CD14-positive monocyte (primary cell): Measurements from ENCODE around the gene WEE1. TPM values are rescaled to one million over a fixed set of nuclear protein-coding genes. Genes with fewer than 3 reads are reported as not detected.

Source experiments
- DNase-seq, 3 donors: peaks; one replicate each; pipeline ENCODE4 v3.0.0-alpha.2; 2011 to 2022
- H2AFZ ChIP-seq: 2 replicates; pipeline ENCODE4 v1.6.0; 2012; ENCODE audit warnings: mild to moderate bottlenecking, low read depth, low read length, inconsistent platforms; ENCODE audit not compliant: insufficient read depth, poor library complexity, severe bottlenecking
- H3K27ac ChIP-seq, 2 donors: 1 replicate in 1 of 2; 2 replicates in 1 of 2; pipeline ENCODE4 v1.5.1; 2012 to 2013; ENCODE audit warnings: low read length in 2 of 2, control low read depth in 1 of 2, inconsistent platforms in 1 of 2, low read depth in 1 of 2, mild to moderate bottlenecking in 1 of 2
- H3K27me3 ChIP-seq, 2 donors: one replicate each; pipeline versions ENCODE4 v1.6.0 to v1.6.1; 2011 to 2013; ENCODE audit warnings: low read length in 2 of 2; ENCODE audit not compliant: control insufficient read depth in 2 of 2, insufficient read depth in 2 of 2
- H3K36me3 ChIP-seq, 2 donors: replicated peaks in 1 of 2; 1 replicate in 1 of 2; 2 replicates in 1 of 2; pipeline versions ENCODE4 v1.5.1 to v1.6.1; 2012 to 2013; ENCODE audit warnings: low read length in 2 of 2, control low read depth in 1 of 2, inconsistent platforms in 1 of 2, mild to moderate bottlenecking in 1 of 2; ENCODE audit not compliant: insufficient read depth in 2 of 2, control insufficient read depth in 1 of 2
- H3K4me1 ChIP-seq, 2 donors: 1 replicate in 1 of 2; 2 replicates in 1 of 2; pipeline versions ENCODE4 v1.5.1 to v1.6.1; 2012 to 2013; ENCODE audit warnings: low read length in 2 of 2, control low read depth in 1 of 2, inconsistent platforms in 1 of 2, mild to moderate bottlenecking in 1 of 2, moderate library complexity in 1 of 2; ENCODE audit not compliant: insufficient read depth in 2 of 2, control insufficient read depth in 1 of 2
- H3K4me2 ChIP-seq: replicated peaks from 2 replicates; pipeline ENCODE3; 2012; ENCODE audit warnings: low read length, moderate library complexity, mild to moderate bottlenecking; ENCODE audit not compliant: poor library complexity, severe bottlenecking; ENCODE audit errors: extremely low read depth
- H3K4me3 ChIP-seq, 3 experiments: fragments of 200-600 bp in 1 of 3; sonication (generic) in 1 of 3; replicated peaks in 1 of 3; 1 replicate in 2 of 3; 2 replicates in 1 of 3; pipeline ENCODE4 v1.5.1; 2011 to 2013; ENCODE audit warnings: low read length in 3 of 3, mild to moderate bottlenecking in 3 of 3, control low read depth in 2 of 3, low read depth in 2 of 3, inconsistent platforms in 1 of 3, moderate library complexity in 1 of 3
- H3K79me2 ChIP-seq: 2 replicates; pipeline ENCODE4 v1.6.0; 2012; ENCODE audit warnings: mild to moderate bottlenecking, control low read depth, inconsistent platforms, low read length, moderate library complexity; ENCODE audit not compliant: insufficient read depth
- H3K9ac ChIP-seq: 2 replicates; pipeline ENCODE4 v1.6.0; 2017; ENCODE audit warnings: low read length, mild to moderate bottlenecking; ENCODE audit not compliant: insufficient read depth, poor library complexity, severe bottlenecking
- H3K9me3 ChIP-seq, 2 donors: replicated peaks in 1 of 2; 1 replicate in 1 of 2; 2 replicates in 1 of 2; pipeline versions ENCODE4 v1.5.1 to v1.6.1; 2012 to 2013; ENCODE audit warnings: low read length in 2 of 2, control low read depth in 1 of 2; ENCODE audit not compliant: control insufficient read depth in 1 of 2, insufficient read depth in 1 of 2
- H4K20me1 ChIP-seq: 2 replicates; pipeline ENCODE4 v1.6.0; 2012; ENCODE audit warnings: mild to moderate bottlenecking, low read length, control low read depth, moderate library complexity; ENCODE audit not compliant: insufficient read depth
- H3K27ac Mint-ChIP-seq, 7 donors: one replicate each; pipeline ENCODE4 v1.8.0; 2020; ENCODE audit warnings: mild to moderate bottlenecking in 7 of 7, mixed read lengths in 7 of 7, moderate library complexity in 6 of 7, inconsistent platforms in 2 of 7
- H3K27me3 Mint-ChIP-seq, 3 donors: one replicate each; pipeline ENCODE4 v1.8.0; 2021 to 2022; ENCODE audit warnings: low read depth in 3 of 3, mild to moderate bottlenecking in 3 of 3, mixed read lengths in 3 of 3, moderate library complexity in 3 of 3, inconsistent platforms in 1 of 3
- H3K36me3 Mint-ChIP-seq, 2 donors: one replicate each; pipeline ENCODE4 v1.8.0; 2020; ENCODE audit warnings: mixed read lengths in 2 of 2, inconsistent platforms in 1 of 2, mild to moderate bottlenecking in 1 of 2
- H3K4me1 Mint-ChIP-seq: one replicate; pipeline ENCODE4 v1.8.0; 2020; ENCODE audit warnings: mild to moderate bottlenecking, mixed read lengths
- H3K4me3 Mint-ChIP-seq, 2 donors: one replicate each; pipeline ENCODE4 v1.8.0; 2020; ENCODE audit warnings: mild to moderate bottlenecking in 2 of 2, mixed read lengths in 2 of 2, moderate library complexity in 1 of 2
- H3K9me3 Mint-ChIP-seq, 7 donors: one replicate each; pipeline ENCODE4 v1.8.0; 2020 to 2022; ENCODE audit warnings: mixed read lengths in 7 of 7, mild to moderate bottlenecking in 6 of 7, moderate library complexity in 6 of 7, inconsistent platforms in 2 of 7
- CTCF ChIP-seq: fragments of 200-600 bp; IDR thresholded peaks from one replicate; pipeline ENCODE4 v1.8.0; 2022; ENCODE audit warnings: antibody characterized with exemption, mild to moderate bottlenecking
- WGBS: methylation state at CpG from one replicate; pipeline ENCODE4 v1.1.5; 2013; ENCODE audit warnings: missing lambda C conversion rate; ENCODE audit not compliant: insufficient coverage; 5-methylcytosine and 5-hydroxymethylcytosine counted together
- intact Hi-C, 2 donors: fragments of 100-400 bp; cut with micrococcal nuclease; formaldehyde crosslinking; loops; one replicate each; pipeline versions ENCODE4 v1.15.0 to v1.15.1; 2023
- polyA plus RNA-seq, 3 donors: library from polyadenylated mRNA; depleted of rRNA in 1 of 3; unstranded in 2 of 3; stranded (reverse) in 1 of 3; fragments of 300-500 nt in 2 of 3; fragments of >200 nt in 1 of 3; fragmentation: Illumina TruSeq in 2 of 3; gene quantifications; 1 replicate in 2 of 3; 2 replicates in 1 of 3; pipeline ENCODE4 v1.2.3, GENCODE V29; 2012 to 2021

Gene WEE1
- polyA plus RNA-seq, 3 donors = 0.05 to 0.41 (median 0.22) TPM

GRCh38 chr11:9571071-9571762 is 2.3 kb upstream of the WEE1 start:
- DNase-seq = no peak
- Histone ChIP-seq H3K79me2 (peaks cover 26% of the 10 kb centered on the region), H3K9ac (no peak overlapping the region), H3K9me3 (no peaks in the 10 kb centered on the region), H3K4me1 (peaks cover 10 to 25% of the 10 kb centered on the region in 2 donors), H3K27me3 (no peaks in the 10 kb centered on the region), H3K27ac (no peak overlapping the region), H3K36me3 (no peaks in the 10 kb centered on the region), H3K4me2 (no peak overlapping the region), H2AFZ (no peak overlapping the region), H3K4me3 (no peak overlapping the region), H4K20me1 (no peaks in the 10 kb centered on the region)
- WGBS = 0% methylated on average over 1 of the region's 8 CpGs
- intact Hi-C loops = loop anchor here in 1 of 2 donors (5.0 to 10.0 kb wide), 3 partner anchors 34 to 184 kb away; partner anchors contain the start of gene SWAP70
- no peaks in the 10 kb centered on the region for H3K36me3 Mint-ChIP-seq
- peaks cover 29% of the 10 kb centered on the region for H3K4me1 Mint-ChIP-seq
- H3K4me3 Mint-ChIP-seq = no peak overlapping the region
- no peak for TF ChIP-seq CTCF
- H3K9me3 Mint-ChIP-seq = no peaks in the 10 kb centered on the region
- H3K27me3 Mint-ChIP-seq = peaks cover 0 to 3% (median 0%) of the 10 kb centered on the region in 3 donors
- H3K27ac Mint-ChIP-seq = no peak overlapping the region

DNA sequence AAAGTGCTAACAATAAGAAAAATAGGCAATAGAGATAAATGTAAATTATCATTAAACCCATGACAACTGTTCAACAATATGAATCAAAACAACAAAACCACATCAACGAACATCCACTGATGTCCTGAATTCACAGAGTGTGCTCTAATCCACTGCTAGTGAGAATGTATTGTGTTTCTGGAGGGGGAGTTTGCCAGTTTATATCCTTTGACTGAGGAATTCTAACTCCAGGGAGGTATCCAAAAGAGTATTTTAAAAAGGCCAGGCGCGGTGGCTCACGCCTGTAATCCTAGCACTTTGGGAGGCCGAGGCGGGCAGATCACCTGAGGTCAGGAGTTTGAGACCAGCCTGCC is 1.7 kb upstream of the WEE1 start:
- Histone ChIP-seq H3K79me2 (peaks cover 31% of the 10 kb centered on the region), H3K27ac (no peak overlapping the region), H3K36me3 (no peaks in the 10 kb centered on the region), H3K4me3 (no peak overlapping the region), H3K9me3 (no peaks in the 10 kb centered on the region), H3K4me2 (no peak overlapping the region), H3K9ac (no peak overlapping the region), H3K27me3 (no peaks in the 10 kb centered on the region), H2AFZ (no peak overlapping the region), H4K20me1 (no peaks in the 10 kb centered on the region), H3K4me1 (peaks cover 10 to 27% of the 10 kb centered on the region in 2 donors)
- no peak for TF ChIP-seq CTCF
- Mint-ChIP-seq H3K9me3 (no peaks in the 10 kb centered on the region), H3K4me3 (peak overlapping the region in 1 of 2 donors; percentile 89), H3K4me1 (peaks cover 34% of the 10 kb centered on the region), H3K27ac (no peak overlapping the region), H3K36me3 (no peaks in the 10 kb centered on the region), H3K27me3 (peaks cover 0 to 3% (median 0%) of the 10 kb centered on the region in 3 donors)
- intact Hi-C loops = loop anchor here in 1 of 2 donors (5.0 to 10.0 kb wide), 3 partner anchors 34 to 183 kb away; partner anchors contain the start of gene SWAP70
- DNase-seq = no peak
- 98% methylated on average over 5 of the region's 6 CpGs for WGBS
